OCI-M1 (cell line): ENCODE measurements around the gene POLD1.

Source experiments
- DNase-seq: peaks from one replicate; lab custom pipeline; 2025; lab: John Stamatoyannopoulos, UW

POLD1 gene

GRCh38 chr19:50418176-50419021, 34.3 kb downstream of the POLD1 start, which contains the start of gene SPIB:
Gene SPIB, plus strand, starts transcription at chr19:50418938. Its CDS starts 25 bp downstream, at chr19:50418963.
- peak; percentile 37 for DNase-seq

GRCh38 chr19:50419022-50419579, 35.0 kb downstream of the POLD1 start:
- DNase-seq: no peak

- no peak for DNase-seq
Observed at GRCh38 chr19:50419580-50420035, 35.5 kb downstream of the POLD1 start.

- no peak for DNase-seq
Observed at GRCh38 chr19:50420127-50420526, 36.0 kb downstream of the POLD1 start.

- DNase-seq: no peak
Observed at GRCh38 chr19:50420808-50421207, 36.7 kb downstream of the POLD1 start.

- no peak for DNase-seq
Observed at GRCh38 chr19:50422397-50423278, 38.5 kb downstream of the POLD1 start.

GRCh38 chr19:50423279-50424113, 39.3 kb downstream of the POLD1 start:
- DNase-seq: no peak

- DNase-seq: no peak
Observed at GRCh38 chr19:50425581-50425980, 41.4 kb downstream of the POLD1 start.

GRCh38 chr19:50427318-50427925, 43.3 kb downstream of the POLD1 start:
- DNase-seq: no peak

- peak; percentile 85 for DNase-seq
Observed at GRCh38 chr19:50427997-50428425, 43.9 kb downstream of the POLD1 start.

- DNase-seq: no peak
Observed at GRCh38 chr19:50428772-50429463, 44.8 kb downstream of the POLD1 start.

- DNase-seq: no peak
Observed at GRCh38 chr19:50430888-50431342, 46.8 kb downstream of the POLD1 start.

- DNase-seq: peak; percentile 89
Observed at GRCh38 chr19:50431343-50432220, 47.4 kb downstream of the POLD1 start.

- DNase-seq: no peak
Observed at GRCh38 chr19:50432221-50433028, 48.3 kb downstream of the POLD1 start, which contains the start of gene MYBPC2. Gene MYBPC2, plus strand, starts transcription at chr19:50432892. Its CDS starts 62 bp downstream, at chr19:50432954.

GRCh38 chr19:50433201-50434180, 49.3 kb downstream of the POLD1 start:
- DNase-seq: no peak

- no peak for DNase-seq
Observed at GRCh38 chr19:50434525-50434924, 50.4 kb downstream of the POLD1 start.

- DNase-seq: no peak
Observed at GRCh38 chr19:50435221-50435620, 51.1 kb downstream of the POLD1 start.
